Natural killer cell (primary cell): Measurements from ENCODE around the gene AFAP1L2. TPM values are rescaled to one million over a fixed set of nuclear protein-coding genes. Genes with fewer than 3 reads are reported as not detected.

Experiments used
- ATAC-seq, 3 donors: fragments of 150-1000 bp in 2 of 3; fragments of 200-7000 bp in 1 of 3; cut with Tn5 transposase; 1 replicate in 1 of 3; 2 replicates in 2 of 3; pipeline ENCODE4 v1.10.0; 2021; ENCODE audit warnings: mild to moderate bottlenecking in 2 of 3, moderate library complexity in 2 of 3
- DNase-seq, 2 donors: peaks; one replicate each; pipeline versions ENCODE4 v3.0.0 to v3.0.0-alpha.2; 2013 to 2021; ENCODE audit warnings: mixed read lengths in 1 of 2
- H3K27ac ChIP-seq: one replicate; pipeline ENCODE4 v1.5.1; 2013; ENCODE audit warnings: mild to moderate bottlenecking, low read length
- H3K27me3 ChIP-seq: one replicate; pipeline ENCODE4 v1.6.1; 2013; ENCODE audit warnings: low read length; ENCODE audit not compliant: control insufficient read depth, insufficient read depth
- H3K36me3 ChIP-seq: one replicate; pipeline ENCODE4 v1.6.1; 2013; ENCODE audit warnings: low read length; ENCODE audit not compliant: control insufficient read depth, insufficient read depth
- H3K4me1 ChIP-seq: one replicate; pipeline ENCODE4 v1.6.1; 2013; ENCODE audit warnings: low read length; ENCODE audit not compliant: control insufficient read depth, insufficient read depth
- H3K4me3 ChIP-seq: one replicate; pipeline ENCODE4 v1.5.1; 2013; ENCODE audit warnings: low read length
- H3K9me3 ChIP-seq: one replicate; pipeline ENCODE4 v1.6.1; 2013; ENCODE audit warnings: low read length; ENCODE audit not compliant: control insufficient read depth, insufficient read depth
- H3K27ac Mint-ChIP-seq, 2 donors: one replicate each; pipeline ENCODE4 v1.8.0; 2022; ENCODE audit warnings: mild to moderate bottlenecking in 2 of 2, mixed read lengths in 2 of 2, moderate library complexity in 1 of 2
- H3K27me3 Mint-ChIP-seq, 2 donors: one replicate each; pipeline ENCODE4 v1.8.0; 2022; ENCODE audit warnings: low read depth in 2 of 2, mixed read lengths in 2 of 2
- H3K36me3 Mint-ChIP-seq: one replicate; pipeline ENCODE4 v1.8.0; 2022; ENCODE audit warnings: mixed read lengths
- H3K4me1 Mint-ChIP-seq, 2 donors: one replicate each; pipeline ENCODE4 v1.8.0; 2022; ENCODE audit warnings: mixed read lengths in 2 of 2
- H3K4me3 Mint-ChIP-seq: one replicate; pipeline ENCODE4 v1.8.0; 2022; ENCODE audit warnings: mild to moderate bottlenecking, moderate library complexity, mixed read lengths
- H3K9me3 Mint-ChIP-seq, 2 donors: one replicate each; pipeline ENCODE4 v1.8.0; 2022; ENCODE audit warnings: mixed read lengths in 2 of 2
- WGBS: methylation state at CpG from one replicate; pipeline ENCODE4 v1.1.7; 2013; ENCODE audit warnings: missing lambda C conversion rate; ENCODE audit not compliant: insufficient coverage; 5-methylcytosine and 5-hydroxymethylcytosine counted together
- intact Hi-C: fragments of 100-400 bp; cut with micrococcal nuclease; formaldehyde crosslinking; loops from one replicate; pipeline ENCODE4 v1.14.2; 2022
- total RNA-seq, 4 donors: library from RNA; stranded (reverse); fragments of 120-200 nt in 1 of 4; gene quantifications; one replicate each; pipeline versions ENCODE4 v1.2.3 to v1.2.4, GENCODE V29; 2013 to 2022
- TF ChIP-seq, protein P1 (sequence below): fragments of 200-600 bp; IDR thresholded peaks from one replicate; pipeline ENCODE4 v1.8.0; 2022; ENCODE audit warnings: antibody characterized with exemption

Gene AFAP1L2
- total RNA-seq, 3 donors from 2014 or later (not counting 1 experiment from before 2014, with no cell fraction given), result 0.66 to 2.8 (median 1.3) TPM

DNA sequence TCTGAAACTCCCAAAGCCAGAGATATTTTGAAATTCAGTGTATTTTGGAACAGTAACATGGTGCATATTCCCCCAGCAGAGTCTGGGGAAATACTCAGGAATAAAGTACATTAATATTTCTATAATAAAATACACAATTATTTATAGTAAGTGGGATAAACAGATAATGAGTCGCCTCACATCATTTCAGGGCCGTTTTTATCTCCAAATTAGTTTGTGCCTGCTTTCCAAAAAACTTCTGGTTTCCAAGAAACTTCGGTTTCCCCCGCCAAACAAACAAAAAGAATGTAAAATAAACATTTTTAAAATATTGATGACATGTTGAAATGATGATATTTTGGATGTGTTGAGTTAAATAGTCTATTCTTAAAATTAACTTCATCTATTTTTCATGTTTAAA, 48.2 kb downstream of the AFAP1L2 start:
- H3K27me3 Mint-ChIP-seq, result peaks cover 4 to 32% of the 10 kb centered on the region in 2 donors
- H3K36me3 Mint-ChIP-seq, result no peaks in the 10 kb centered on the region
- Histone ChIP-seq H3K36me3 (no peaks in the 10 kb centered on the region), H3K9me3 (no peaks in the 10 kb centered on the region), H3K4me3 (no peak overlapping the region), H3K27me3 (no peaks in the 10 kb centered on the region), H3K4me1 (no peaks in the 10 kb centered on the region), H3K27ac (no peak overlapping the region)
- ATAC-seq (no peak), DNase-seq (no peak)
- TF ChIP-seq, protein P1, sequence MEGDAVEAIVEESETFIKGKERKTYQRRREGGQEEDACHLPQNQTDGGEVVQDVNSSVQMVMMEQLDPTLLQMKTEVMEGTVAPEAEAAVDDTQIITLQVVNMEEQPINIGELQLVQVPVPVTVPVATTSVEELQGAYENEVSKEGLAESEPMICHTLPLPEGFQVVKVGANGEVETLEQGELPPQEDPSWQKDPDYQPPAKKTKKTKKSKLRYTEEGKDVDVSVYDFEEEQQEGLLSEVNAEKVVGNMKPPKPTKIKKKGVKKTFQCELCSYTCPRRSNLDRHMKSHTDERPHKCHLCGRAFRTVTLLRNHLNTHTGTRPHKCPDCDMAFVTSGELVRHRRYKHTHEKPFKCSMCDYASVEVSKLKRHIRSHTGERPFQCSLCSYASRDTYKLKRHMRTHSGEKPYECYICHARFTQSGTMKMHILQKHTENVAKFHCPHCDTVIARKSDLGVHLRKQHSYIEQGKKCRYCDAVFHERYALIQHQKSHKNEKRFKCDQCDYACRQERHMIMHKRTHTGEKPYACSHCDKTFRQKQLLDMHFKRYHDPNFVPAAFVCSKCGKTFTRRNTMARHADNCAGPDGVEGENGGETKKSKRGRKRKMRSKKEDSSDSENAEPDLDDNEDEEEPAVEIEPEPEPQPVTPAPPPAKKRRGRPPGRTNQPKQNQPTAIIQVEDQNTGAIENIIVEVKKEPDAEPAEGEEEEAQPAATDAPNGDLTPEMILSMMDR, result no peak
- H3K4me3 Mint-ChIP-seq, result no peak overlapping the region
- peaks cover 7 to 11% of the 10 kb centered on the region in 2 donors for H3K4me1 Mint-ChIP-seq
- 62% methylated on average over 2 of the region's 4 CpGs for whole genome bisulfite sequencing
- H3K9me3 Mint-ChIP-seq, result no peaks in the 10 kb centered on the region
- H3K27ac Mint-ChIP-seq, result no peak overlapping the region
- intact Hi-C loops, result no loop called here

DNA sequence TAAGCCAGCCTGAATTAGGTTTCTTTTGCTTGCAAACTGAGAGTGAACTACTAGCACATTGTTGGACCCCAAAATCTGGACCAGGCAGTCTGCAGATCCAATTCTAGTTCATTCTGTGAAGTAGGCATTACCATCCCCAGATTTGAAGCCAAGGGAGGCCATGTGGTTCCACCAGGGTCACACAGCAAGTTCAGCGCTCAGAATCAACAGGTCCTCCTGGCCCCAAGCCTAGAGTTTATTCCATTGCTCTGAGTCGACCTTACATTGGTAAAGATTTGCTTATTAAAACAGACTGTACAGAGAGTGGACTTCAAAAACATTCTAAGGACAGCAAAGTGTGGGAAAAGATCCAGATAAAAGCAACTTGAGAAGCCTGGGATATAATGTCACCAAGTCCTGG, 50.9 kb downstream of the AFAP1L2 start:
- Mint-ChIP-seq H3K4me1 (peaks cover 7 to 11% of the 10 kb centered on the region in 2 donors), H3K27ac (no peak overlapping the region), H3K36me3 (no peaks in the 10 kb centered on the region), H3K4me3 (no peak overlapping the region), H3K9me3 (no peaks in the 10 kb centered on the region), H3K27me3 (peaks cover 4 to 9% of the 10 kb centered on the region in 2 donors)
- 92% methylated on average over 2 of the region's 2 CpGs for WGBS
- Histone ChIP-seq H3K9me3 (no peaks in the 10 kb centered on the region), H3K4me3 (no peak overlapping the region), H3K36me3 (no peaks in the 10 kb centered on the region), H3K27ac (no peak overlapping the region), H3K27me3 (no peaks in the 10 kb centered on the region), H3K4me1 (no peaks in the 10 kb centered on the region)
- DNase-seq (no peak), ATAC-seq (no peak)
- TF ChIP-seq, protein P1, result no peak
- intact Hi-C loops, result no loop called here

DNA sequence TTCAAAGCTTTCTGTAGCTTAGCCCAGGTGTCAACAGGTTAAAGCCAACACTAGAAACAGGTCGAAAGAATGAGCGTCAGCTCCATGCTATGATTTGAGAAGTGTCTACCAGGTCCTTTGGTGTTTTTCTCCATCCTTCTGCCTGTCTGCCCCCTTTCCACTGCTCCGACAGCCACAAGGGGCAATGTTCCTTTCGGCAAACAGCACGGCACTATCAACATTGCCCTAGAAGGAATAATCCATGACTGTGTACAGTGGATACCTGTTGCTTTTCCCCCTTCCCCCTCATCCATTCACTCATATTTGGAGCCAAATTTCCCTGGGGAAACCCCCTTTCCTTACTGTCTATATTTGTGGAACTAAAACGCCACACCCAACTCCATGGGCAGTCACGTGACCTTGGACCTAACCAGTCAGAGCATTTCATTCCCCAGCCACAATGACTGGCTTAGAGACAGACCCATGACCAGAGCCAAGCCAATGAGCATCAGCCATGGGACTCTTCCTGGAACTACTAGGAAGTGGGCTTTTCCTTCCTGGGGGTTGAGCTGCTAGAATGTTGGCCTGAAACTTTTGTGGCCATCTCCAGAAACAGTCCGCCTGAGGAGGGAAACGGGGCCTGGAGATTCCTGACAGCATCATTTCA, 51.5 kb downstream of the AFAP1L2 start:
- DNase-seq, result no peak
- Mint-ChIP-seq H3K9me3 (no peaks in the 10 kb centered on the region), H3K4me3 (no peak overlapping the region), H3K36me3 (no peaks in the 10 kb centered on the region), H3K27ac (no peak overlapping the region), H3K4me1 (peaks cover 7 to 9% of the 10 kb centered on the region in 2 donors), H3K27me3 (peaks cover 6% of the 10 kb centered on the region in 2 donors)
- intact Hi-C loops, result no loop called here
- no peaks in the 10 kb centered on the region for H3K9me3 ChIP-seq
- no peaks in the 10 kb centered on the region for H3K36me3 ChIP-seq
- WGBS, result 86% methylated on average over 9 of the region's 9 CpGs
- no peaks in the 10 kb centered on the region for H3K4me1 ChIP-seq
- TF ChIP-seq, protein P1, result no peak
- H3K27ac ChIP-seq, result no peak overlapping the region
- H3K27me3 ChIP-seq, result no peaks in the 10 kb centered on the region
- ATAC-seq, result no peak
- no peak overlapping the region for H3K4me3 ChIP-seq

DNA sequence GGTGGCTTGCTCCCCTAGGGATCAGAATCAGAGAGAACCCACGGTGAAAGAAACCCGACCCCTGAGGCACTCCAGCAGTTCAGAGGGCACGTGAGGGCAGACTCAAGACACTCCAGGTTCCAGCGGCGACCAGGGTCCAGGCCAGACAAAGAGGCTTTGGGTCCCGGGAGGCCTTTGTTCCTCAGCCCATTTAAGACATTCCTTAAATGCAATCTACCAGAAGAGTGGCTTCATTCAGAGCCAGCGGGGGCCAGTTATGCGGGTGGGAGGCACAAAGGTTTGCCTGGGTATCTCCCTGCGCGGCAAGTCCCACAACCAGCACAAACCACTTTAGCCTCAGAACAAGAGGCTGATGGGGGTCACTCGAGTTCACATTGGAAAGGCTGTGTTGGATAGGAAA, 53.6 kb downstream of the AFAP1L2 start:
- Mint-ChIP-seq H3K4me1 (no peaks in the 10 kb centered on the region), H3K9me3 (no peaks in the 10 kb centered on the region), H3K27ac (no peak overlapping the region), H3K27me3 (peaks cover 0 to 3% of the 10 kb centered on the region in 2 donors), H3K36me3 (no peaks in the 10 kb centered on the region), H3K4me3 (no peak overlapping the region)
- WGBS, result 88% methylated on average over 8 of the region's 11 CpGs
- Histone ChIP-seq H3K27me3 (no peaks in the 10 kb centered on the region), H3K27ac (no peak overlapping the region), H3K4me3 (no peak overlapping the region), H3K36me3 (no peaks in the 10 kb centered on the region), H3K4me1 (no peaks in the 10 kb centered on the region), H3K9me3 (no peaks in the 10 kb centered on the region)
- no peak for DNase-seq
- TF ChIP-seq, protein P1, result no peak
- ATAC-seq, result no peak
- intact Hi-C loops, result no loop called here
